Activated CD4-positive, alpha-beta T cell treated with anti-CD3 and anti-CD28 coated beads, Interleukin-2, amount 10 ng/mL, durations not matched to agents 24 days and 14 days (primary cell): ENCODE measurements around the gene PRXL2A. TPM values are rescaled to one million over a fixed set of nuclear protein-coding genes. Genes with fewer than 3 reads are reported as not detected.

ENCODE experiments used
- DNase-seq: peaks from one replicate; pipeline ENCODE4 v3.0.0; 2022
- H3K27ac Mint-ChIP-seq: one replicate; pipeline ENCODE4 v1.8.0; 2022; ENCODE audit warnings: mild to moderate bottlenecking, mixed read lengths
- H3K27me3 Mint-ChIP-seq: one replicate; pipeline ENCODE4 v1.8.0; 2022; ENCODE audit warnings: mixed read lengths
- H3K36me3 Mint-ChIP-seq: one replicate; pipeline ENCODE4 v1.8.0; 2022; ENCODE audit warnings: low read depth, mild to moderate bottlenecking, mixed read lengths
- H3K4me1 Mint-ChIP-seq: one replicate; pipeline ENCODE4 v1.8.0; 2021; ENCODE audit warnings: mixed read lengths
- H3K4me3 Mint-ChIP-seq: one replicate; pipeline ENCODE4 v1.8.0; 2022; ENCODE audit warnings: mild to moderate bottlenecking, moderate library complexity, mixed read lengths
- H3K9me3 Mint-ChIP-seq: one replicate; pipeline ENCODE4 v1.8.0; 2021; ENCODE audit warnings: mixed read lengths
- intact Hi-C: fragments of 100-400 bp; cut with micrococcal nuclease; formaldehyde crosslinking; loops from one replicate; pipeline ENCODE4 v1.15.1; 2023
- total RNA-seq: library from RNA; stranded (reverse); gene quantifications from 2 replicates; pipeline ENCODE4 v1.2.3, GENCODE V29; 2022

PRXL2A gene
- total RNA-seq, 1 donor from 2014 or later: 16.4 TPM

GRCh38 chr10:80464557-80465450 is 56.5 kb downstream of the PRXL2A start:
- no peaks in the 10 kb centered on the region for H3K9me3 Mint-ChIP-seq
- H3K27me3 Mint-ChIP-seq: no peaks in the 10 kb centered on the region
- peaks cover 24% of the 10 kb centered on the region for H3K36me3 Mint-ChIP-seq
- H3K4me3 Mint-ChIP-seq: peak overlapping the region; percentile 83
- H3K27ac Mint-ChIP-seq: peak overlapping the region; percentile 98
- intact Hi-C loops: no loop called here
- H3K4me1 Mint-ChIP-seq: peaks cover 92% of the 10 kb centered on the region
- peak; percentile 74 for DNase-seq

GRCh38 chr10:80465451-80465835 is 57.1 kb downstream of the PRXL2A start:
- Mint-ChIP-seq H3K27ac (peak overlapping the region; percentile 98), H3K9me3 (no peaks in the 10 kb centered on the region), H3K4me1 (peaks cover 88% of the 10 kb centered on the region), H3K4me3 (peak overlapping the region; percentile 83), H3K27me3 (no peaks in the 10 kb centered on the region), H3K36me3 (peaks cover 27% of the 10 kb centered on the region)
- no peak for DNase-seq
- intact Hi-C loops: no loop called here

- Mint-ChIP-seq H3K4me1 (peaks cover 87% of the 10 kb centered on the region), H3K27me3 (no peaks in the 10 kb centered on the region), H3K9me3 (no peaks in the 10 kb centered on the region), H3K27ac (peak overlapping the region; percentile 98), H3K4me3 (peak overlapping the region; percentile 83), H3K36me3 (peaks cover 32% of the 10 kb centered on the region)
- DNase-seq: peak; percentile 83
- intact Hi-C loops: no loop called here
Measured at GRCh38 chr10:80465839-80466590, 57.7 kb downstream of the PRXL2A start.

GRCh38 chr10:80466724-80467326 is 58.5 kb downstream of the PRXL2A start:
- intact Hi-C loops: no loop called here
- Mint-ChIP-seq H3K4me3 (peak overlapping the region; percentile 83), H3K36me3 (peaks cover 36% of the 10 kb centered on the region), H3K9me3 (no peaks in the 10 kb centered on the region), H3K27me3 (no peaks in the 10 kb centered on the region), H3K27ac (peak overlapping the region; percentile 98), H3K4me1 (peaks cover 87% of the 10 kb centered on the region)
- no peak for DNase-seq

- Mint-ChIP-seq H3K36me3 (peaks cover 39% of the 10 kb centered on the region), H3K4me3 (peak overlapping the region; percentile 83), H3K27me3 (no peaks in the 10 kb centered on the region), H3K9me3 (no peaks in the 10 kb centered on the region), H3K4me1 (peaks cover 89% of the 10 kb centered on the region), H3K27ac (peak overlapping the region; percentile 98)
- intact Hi-C loops: no loop called here
- peak; percentile 83 for DNase-seq
Measured at GRCh38 chr10:80468002-80468401, 59.7 kb downstream of the PRXL2A start.

- intact Hi-C loops: no loop called here
- H3K27me3 Mint-ChIP-seq: no peaks in the 10 kb centered on the region
- peak overlapping the region; percentile 83 for H3K4me3 Mint-ChIP-seq
- no peaks in the 10 kb centered on the region for H3K9me3 Mint-ChIP-seq
- H3K4me1 Mint-ChIP-seq: peaks cover 89% of the 10 kb centered on the region
- H3K36me3 Mint-ChIP-seq: peaks cover 34% of the 10 kb centered on the region
- H3K27ac Mint-ChIP-seq: peak overlapping the region; percentile 86
- DNase-seq: peak; percentile 75
Measured at GRCh38 chr10:80468806-80469421, 60.6 kb downstream of the PRXL2A start.

GRCh38 chr10:80470266-80470665 is 61.9 kb downstream of the PRXL2A start:
- intact Hi-C loops: loop anchor here (5.0 kb wide), 1 partner anchor 268 kb away; no protein-coding TSS in a partner anchor
- no peaks in the 10 kb centered on the region for H3K27me3 Mint-ChIP-seq
- peak overlapping the region; percentile 10 for H3K4me3 Mint-ChIP-seq
- peak overlapping the region; percentile 99 for H3K27ac Mint-ChIP-seq
- no peaks in the 10 kb centered on the region for H3K9me3 Mint-ChIP-seq
- DNase-seq: no peak
- H3K4me1 Mint-ChIP-seq: peaks cover 89% of the 10 kb centered on the region
- H3K36me3 Mint-ChIP-seq: peaks cover 44% of the 10 kb centered on the region

GRCh38 chr10:80471001-80471400 is 62.6 kb downstream of the PRXL2A start:
- Mint-ChIP-seq H3K4me3 (peak overlapping the region; percentile 79), H3K27ac (peak overlapping the region; percentile 99), H3K4me1 (peaks cover 88% of the 10 kb centered on the region), H3K36me3 (peaks cover 47% of the 10 kb centered on the region), H3K27me3 (no peaks in the 10 kb centered on the region), H3K9me3 (no peaks in the 10 kb centered on the region)
- DNase-seq: peak; percentile 72
- intact Hi-C loops: loop anchor here (5.0 kb wide), 1 partner anchor 269 kb away; no protein-coding TSS in a partner anchor

GRCh38 chr10:80471715-80472233 is 63.4 kb downstream of the PRXL2A start:
- peak; percentile 76 for DNase-seq
- H3K36me3 Mint-ChIP-seq: peaks cover 44% of the 10 kb centered on the region
- intact Hi-C loops: loop anchor here (1.0 to 5.0 kb wide), 5 partner anchors 8 to 269 kb away; partner anchors contain the start of genes PRXL2A and TSPAN14
- peak overlapping the region; percentile 99 for H3K27ac Mint-ChIP-seq
- H3K9me3 Mint-ChIP-seq: no peaks in the 10 kb centered on the region
- peaks cover 80% of the 10 kb centered on the region for H3K4me1 Mint-ChIP-seq
- H3K4me3 Mint-ChIP-seq: peak overlapping the region; percentile 79
- no peaks in the 10 kb centered on the region for H3K27me3 Mint-ChIP-seq

GRCh38 chr10:80472234-80473095 is 64.1 kb downstream of the PRXL2A start:
- Mint-ChIP-seq H3K4me1 (peaks cover 79% of the 10 kb centered on the region), H3K4me3 (peak overlapping the region; percentile 79), H3K27ac (peak overlapping the region; percentile 99), H3K9me3 (no peaks in the 10 kb centered on the region), H3K27me3 (no peaks in the 10 kb centered on the region), H3K36me3 (peaks cover 49% of the 10 kb centered on the region)
- DNase-seq: peak; percentile 80
- intact Hi-C loops: loop anchor here (1.0 to 5.0 kb wide), 5 partner anchors 9 to 270 kb away; partner anchors contain the start of genes PRXL2A and TSPAN14

GRCh38 chr10:80473096-80473657 is 64.8 kb downstream of the PRXL2A start:
- Mint-ChIP-seq H3K27ac (peak overlapping the region; percentile 99), H3K36me3 (peaks cover 54% of the 10 kb centered on the region), H3K4me3 (peak overlapping the region; percentile 79), H3K27me3 (no peaks in the 10 kb centered on the region), H3K4me1 (peaks cover 79% of the 10 kb centered on the region), H3K9me3 (peaks cover 4% of the 10 kb centered on the region)
- DNase-seq: no peak
- intact Hi-C loops: loop anchor here (2.0 to 5.0 kb wide), 2 partner anchors 64 to 271 kb away; partner anchors contain the start of gene PRXL2A
